IMR-90 (cell line): Measurements from ENCODE around the gene TXNDC8. TPM values are rescaled to one million over a fixed set of nuclear protein-coding genes. Genes with fewer than 3 reads are reported as not detected.

Experiments
- ATAC-seq: fragments of 200-7000 bp; cut with Tn5 transposase; 2 replicates; pipeline ENCODE4 v1.9.1; 2020; ENCODE audit warnings: low read depth, mild to moderate bottlenecking, moderate library complexity
- BruUV-seq: library from RNA; stranded (reverse); fragments of 400-500 nt; replicated peaks from 2 replicates; lab custom pipeline; 2021; lab: Mats Ljungman, UMichigan
- CTCF ChIA-PET: fragments of 300-600 bp; formaldehyde crosslinking; extraction: SDS; loops from one replicate; lab custom pipeline; 2021; ENCODE audit warnings: antibody characterized with exemption; lab: Yijun Ruan, JAX
- POLR2A ChIA-PET: fragments of 300-600 bp; sonication (Branson Sonifier 250); formaldehyde crosslinking; loops from one replicate; lab custom pipeline; 2022; ENCODE audit warnings: antibody characterized with exemption; ENCODE audit not compliant: unreplicated experiment; lab: Charles Lee
- DNase-seq: peaks from one replicate; pipeline ENCODE4 v3.0.0; 2013
- H2AFZ ChIP-seq: replicated peaks from 2 replicates; pipeline ENCODE3; 2013; ENCODE audit warnings: low read length, mild to moderate bottlenecking; ENCODE audit not compliant: poor library complexity
- H2AK5ac ChIP-seq: 2 replicates; pipeline ENCODE4 v1.6.1; 2013; ENCODE audit warnings: low read depth, low read length, inconsistent platforms
- H2AK9ac ChIP-seq: replicated peaks from 2 replicates; pipeline ENCODE3; 2013; ENCODE audit warnings: mild to moderate bottlenecking, low read depth, low read length, moderate library complexity; ENCODE audit not compliant: poor library complexity
- H2BK120ac ChIP-seq: 2 replicates; pipeline ENCODE4 v1.6.1; 2013; ENCODE audit warnings: low read depth, low read length, inconsistent platforms
- H2BK15ac ChIP-seq: 3 replicates; pipeline ENCODE4 v1.6.1; 2013; ENCODE audit warnings: low read depth, low read length, inconsistent platforms
- H2BK20ac ChIP-seq: 2 replicates; pipeline ENCODE4 v1.6.1; 2013; ENCODE audit warnings: low read depth, mild to moderate bottlenecking, inconsistent platforms, low read length, moderate library complexity
- H2BK5ac ChIP-seq: 2 replicates; pipeline ENCODE4 v1.6.1; 2013; ENCODE audit warnings: mild to moderate bottlenecking, low read depth, low read length, inconsistent platforms; ENCODE audit not compliant: poor library complexity, severe bottlenecking
- H3K14ac ChIP-seq: replicated peaks from 2 replicates; pipeline ENCODE4 v1.6.1; 2013; ENCODE audit warnings: low read depth, low read length, inconsistent platforms
- H3K18ac ChIP-seq: 2 replicates; pipeline ENCODE4 v1.6.1; 2013; ENCODE audit warnings: low read depth, low read length, control low read depth
- H3K23ac ChIP-seq: 2 replicates; pipeline ENCODE4 v1.6.1; 2013; ENCODE audit warnings: low read depth, low read length, inconsistent platforms
- H3K27ac ChIP-seq: 2 replicates; pipeline ENCODE4 v1.5.1; 2013; ENCODE audit warnings: mild to moderate bottlenecking, control low read depth, low read length; ENCODE audit not compliant: insufficient read depth
- H3K27me3 ChIP-seq: 2 replicates; pipeline ENCODE4 v1.6.1; 2013; ENCODE audit warnings: low read length; ENCODE audit not compliant: control insufficient read depth, insufficient read depth
- H3K36me3 ChIP-seq: 2 replicates; pipeline ENCODE4 v1.6.1; 2013; ENCODE audit warnings: low read length, mixed read lengths; ENCODE audit not compliant: control insufficient read depth, insufficient read depth
- H3K4ac ChIP-seq: 2 replicates; pipeline ENCODE4 v1.6.1; 2013; ENCODE audit warnings: low read depth, low read length, inconsistent platforms
- H3K4me1 ChIP-seq: 2 replicates; pipeline ENCODE4 v1.6.1; 2013; ENCODE audit warnings: low read length, mixed read lengths; ENCODE audit not compliant: control insufficient read depth, insufficient read depth
- H3K4me2 ChIP-seq: 2 replicates; pipeline ENCODE4 v1.6.1; 2013; ENCODE audit warnings: low read depth, mild to moderate bottlenecking, control low read depth, low read length, moderate library complexity
- H3K4me3 ChIP-seq: 2 replicates; pipeline ENCODE4 v1.5.1; 2013; ENCODE audit warnings: low read depth, mild to moderate bottlenecking, control low read depth, low read length, moderate library complexity; ENCODE audit not compliant: insufficient read depth
- H3K56ac ChIP-seq: 2 replicates; pipeline ENCODE4 v1.6.1; 2013; ENCODE audit warnings: low read length, inconsistent platforms; ENCODE audit not compliant: insufficient read depth; ENCODE audit errors: extremely low read depth
- H3K79me1 ChIP-seq, 2 experiments: 2 replicates each; pipeline ENCODE4 v1.6.1; 2013; ENCODE audit warnings: low read length in 2 of 2, inconsistent platforms in 1 of 2, low read depth in 1 of 2
- H3K9ac ChIP-seq: 2 replicates; pipeline ENCODE4 v1.6.1; 2013; ENCODE audit warnings: low read depth, low read length, control low read depth
- H3K9me1 ChIP-seq: 2 replicates; pipeline ENCODE4 v1.6.1; 2013; ENCODE audit warnings: low read length, inconsistent platforms; ENCODE audit not compliant: insufficient read depth
- H3K9me3 ChIP-seq: 2 replicates; pipeline ENCODE4 v1.6.1; 2013; ENCODE audit warnings: low read length; ENCODE audit not compliant: control insufficient read depth, insufficient read depth
- H4K20me1 ChIP-seq: 2 replicates; pipeline ENCODE4 v1.6.1; 2013; ENCODE audit warnings: low read length, inconsistent platforms; ENCODE audit not compliant: insufficient read depth
- H4K5ac ChIP-seq: 2 replicates; pipeline ENCODE4 v1.6.1; 2013; ENCODE audit warnings: mild to moderate bottlenecking, low read depth, low read length, control low read depth
- H4K8ac ChIP-seq, 2 experiments: 2 replicates each; pipeline ENCODE4 v1.6.1; 2013; ENCODE audit warnings: low read depth in 2 of 2, low read length in 2 of 2, control low read depth in 1 of 2, inconsistent platforms in 1 of 2
- H4K91ac ChIP-seq: 2 replicates; pipeline ENCODE4 v1.6.1; 2013; ENCODE audit warnings: low read depth, low read length, inconsistent platforms; ENCODE audit not compliant: insufficient read depth
- BHLHE40 ChIP-seq: fragments of 150-350 bp; IDR thresholded peaks from 2 replicates; pipeline ENCODE4 v1.6.1; 2016; ENCODE audit warnings: mild to moderate bottlenecking, low read depth, low read length
- CEBPB ChIP-seq: IDR thresholded peaks from 2 replicates; pipeline ENCODE4 v1.6.1; 2012; ENCODE audit warnings: low read depth, low read length, improper control_type of control experiment
- CHD1 ChIP-seq: IDR thresholded peaks from 2 replicates; pipeline ENCODE4 v1.6.1; 2012; ENCODE audit warnings: low read depth, low read length, improper control_type of control experiment
- CTCF ChIP-seq: conservative IDR thresholded peaks from 2 replicates; pipeline ENCODE4 v1.5.1; 2012; ENCODE audit warnings: mild to moderate bottlenecking, low read depth, low read length, improper control_type of control experiment
- ELK1 ChIP-seq: fragments of 150-350 bp; IDR thresholded peaks from 2 replicates; pipeline ENCODE4 v1.6.1; 2016; ENCODE audit warnings: low read depth, mild to moderate bottlenecking, low read length, moderate library complexity, borderline replicate concordance
- FOS ChIP-seq: fragments of 150-350 bp; IDR thresholded peaks from 2 replicates; pipeline ENCODE4 v1.6.1; 2016; ENCODE audit warnings: low read depth, low read length
- MAFK ChIP-seq: IDR thresholded peaks from 2 replicates; pipeline ENCODE4 v1.6.1; 2012; ENCODE audit warnings: low read depth, low read length, improper control_type of control experiment
- MAZ ChIP-seq: IDR thresholded peaks from 2 replicates; pipeline ENCODE4 v1.6.1; 2012; ENCODE audit warnings: low read depth, mild to moderate bottlenecking, low read length, improper control_type of control experiment, moderate library complexity, borderline replicate concordance
- MXI1 ChIP-seq: IDR thresholded peaks from 2 replicates; pipeline ENCODE4 v1.6.1; 2012; ENCODE audit warnings: low read depth, mild to moderate bottlenecking, low read length, moderate library complexity, borderline replicate concordance
- NFE2L2 ChIP-seq: fragments of 150-350 bp; IDR thresholded peaks from 2 replicates; pipeline ENCODE4 v1.6.1; 2016; ENCODE audit warnings: low read depth, mild to moderate bottlenecking, low read length
- POLR2A ChIP-seq: IDR thresholded peaks from 2 replicates; pipeline ENCODE4 v1.6.1; 2012; ENCODE audit warnings: mild to moderate bottlenecking, low read depth, low read length
- RAD21 ChIP-seq: IDR thresholded peaks from 2 replicates; pipeline ENCODE4 v1.6.1; 2012; ENCODE audit warnings: low read length, improper control_type of control experiment
- RCOR1 ChIP-seq: IDR thresholded peaks from 2 replicates; pipeline ENCODE4 v1.6.1; 2012; ENCODE audit warnings: mild to moderate bottlenecking, low read length, improper control_type of control experiment; ENCODE audit not compliant: insufficient replicate concordance
- RFX5 ChIP-seq: IDR thresholded peaks from 2 replicates; pipeline ENCODE4 v1.8.0; 2012; ENCODE audit warnings: low read depth, mild to moderate bottlenecking, low read length, moderate library complexity
- SMC3 ChIP-seq: fragments of 150-350 bp; IDR thresholded peaks from 2 replicates; pipeline ENCODE4 v1.6.1; 2016; ENCODE audit warnings: low read depth, mild to moderate bottlenecking, antibody characterized with exemption, low read length, moderate library complexity
- USF2 ChIP-seq: fragments of 150-350 bp; IDR thresholded peaks from 2 replicates; pipeline ENCODE4 v1.6.1; 2017; ENCODE audit warnings: mild to moderate bottlenecking, antibody characterized with exemption, low read length, low read depth
- WGBS, 2 experiments: methylation state at CpG; one replicate each; pipeline versions ENCODE4 v1.1.5 to v1.1.7; 2013; ENCODE audit warnings: missing lambda C conversion rate in 2 of 2; ENCODE audit not compliant: insufficient read length in 1 of 2; ENCODE audit errors: extremely low coverage in 2 of 2; 5-methylcytosine and 5-hydroxymethylcytosine counted together
- dilution Hi-C: fragments of 300-500 bp; cut with HindIII; formaldehyde crosslinking; loops from one replicate; pipeline ENCODE4 v1.14.3; 2018; ENCODE audit warnings: low sequenced_read_pairs; ENCODE audit not compliant: unreplicated experiment
- in situ Hi-C: fragments of 300-500 bp; cut with MboI; formaldehyde crosslinking; loops from 3 replicates; pipeline ENCODE4 v1.14.3; 2019; ENCODE audit warnings: low sequenced_read_pairs, inconsistent platforms, mixed read lengths
- intact Hi-C: fragments of 100-400 bp; cut with micrococcal nuclease; formaldehyde crosslinking; loops from 2 replicates; pipeline ENCODE4 v1.10.0; 2022
- polyA plus RNA-seq, 3 experiments: library from polyadenylated mRNA; depleted of rRNA; stranded (reverse); fragments of >200 nt; gene quantifications; 2 replicates each; pipeline ENCODE4 v1.2.3, GENCODE V29; 2012; ENCODE audit warnings: low replicate concordance in 1 of 3
- total RNA-seq: library from RNA; depleted of rRNA; stranded (reverse); fragments of >200 nt; gene quantifications from 2 replicates; pipeline ENCODE4 v1.2.3, GENCODE V29; 2012

The TXNDC8 gene
- total and polyA plus RNA-seq, 2 of the 4 experiments (the other 2 are of a cell fraction) = not detected

GRCh38 chr9:110356639-110357395 lies 19.2 kb upstream of the TXNDC8 start:
- intact Hi-C loops = no loop called here
- Histone ChIP-seq H3K14ac (no peak overlapping the region), H3K4me2 (no peak overlapping the region), H3K27me3 (no peaks in the 10 kb centered on the region; the same call in 1 of the 2 replicates), H4K91ac (no peak overlapping the region), H2AK5ac (no peak overlapping the region), H2BK120ac (no peak overlapping the region), H3K23ac (no peak overlapping the region), H3K18ac (no peak overlapping the region), H3K79me1 (no peaks in the 10 kb centered on the region), H2BK20ac (no peak overlapping the region), H4K5ac (no peak overlapping the region), H3K36me3 (no peaks in the 10 kb centered on the region), H4K8ac (no peak overlapping the region), H2BK5ac (no peak overlapping the region), H4K20me1 (no peaks in the 10 kb centered on the region), H3K4me1 (no peaks in the 10 kb centered on the region), H3K9ac (no peak overlapping the region), H2BK15ac (no peak overlapping the region), H3K56ac (no peak overlapping the region), H3K4ac (no peak overlapping the region), H3K4me3 (no peak overlapping the region), H3K27ac (no peak overlapping the region), H3K9me1 (no peaks in the 10 kb centered on the region), H3K9me3 (no peaks in the 10 kb centered on the region), H2AFZ (no peak overlapping the region), H2AK9ac (no peak overlapping the region)
- in situ Hi-C loops = no loop called here
- ChIA-PET POLR2A (no interaction called here), CTCF (interaction anchor here (1.2 kb wide), 1 partner anchor 20 kb away, joined by 4 read pairs; no protein-coding TSS in a partner anchor)
- BruUV-seq = no TSS peak
- no peak for ATAC-seq
- no CpG with 5 or more reads among the region's 4 CpGs for WGBS, 2 experiments
- dilution Hi-C loops = no loop called here
- no peak for DNase-seq
- no peak for TF ChIP-seq MAFK
- no peak for TF ChIP-seq MAZ
- no peak for TF ChIP-seq USF2
- no peak for TF ChIP-seq POLR2A
- no peak for TF ChIP-seq CEBPB
- no peak for TF ChIP-seq BHLHE40
- TF ChIP-seq CHD1 = no peak
- TF ChIP-seq RFX5 = no peak
- TF ChIP-seq MXI1 = no peak
- TF ChIP-seq CTCF = no peak
- TF ChIP-seq RCOR1 = no peak
- TF ChIP-seq NFE2L2 = no peak
- TF ChIP-seq SMC3 = no peak
- TF ChIP-seq RAD21 = no peak
- no peak for TF ChIP-seq ELK1
- no peak for TF ChIP-seq FOS
